KOPT-K1 (cell line): ENCODE data around the gene PGRMC2.

Source experiments
- H3K27ac ChIP-seq: fragments of 200-600 bp; sonication (generic); 2 replicates; pipeline ENCODE4 v1.5.1; 2016; ENCODE audit warnings: antibody characterized with exemption, mild to moderate bottlenecking, low read depth, low read length; ENCODE audit not compliant: poor library complexity, severe bottlenecking
- H3K36me3 ChIP-seq: fragments of 200-600 bp; sonication (generic); 2 replicates; pipeline ENCODE4 v1.5.1; 2017; ENCODE audit warnings: antibody characterized with exemption, mild to moderate bottlenecking, low read length, moderate library complexity; ENCODE audit not compliant: insufficient read depth
- H3K9me3 ChIP-seq: fragments of 200-600 bp; sonication (generic); 2 replicates; pipeline ENCODE4 v1.5.1; 2017; ENCODE audit warnings: antibody characterized with exemption, low read length, mild to moderate bottlenecking; ENCODE audit not compliant: insufficient read depth, poor library complexity, severe bottlenecking

Gene PGRMC2

GRCh38 chr4:128308986-128309385 lies 21.4 kb upstream of the PGRMC2 start:
- Histone ChIP-seq H3K36me3 (no peaks in the 10 kb centered on the region), H3K27ac (no peak overlapping the region), H3K9me3 (no peaks in the 10 kb centered on the region)

GRCh38 chr4:128307123-128307571 lies 19.5 kb upstream of the PGRMC2 start:
- H3K9me3 ChIP-seq = no peaks in the 10 kb centered on the region
- H3K36me3 ChIP-seq = no peaks in the 10 kb centered on the region
- no peak overlapping the region for H3K27ac ChIP-seq

GRCh38 chr4:128305942-128306341 lies 18.3 kb upstream of the PGRMC2 start:
- H3K27ac ChIP-seq = no peak overlapping the region
- no peaks in the 10 kb centered on the region for H3K9me3 ChIP-seq
- no peaks in the 10 kb centered on the region for H3K36me3 ChIP-seq

GRCh38 chr4:128303986-128304385 lies 16.4 kb upstream of the PGRMC2 start:
- Histone ChIP-seq H3K9me3 (no peaks in the 10 kb centered on the region), H3K36me3 (no peaks in the 10 kb centered on the region), H3K27ac (no peak overlapping the region)

- Histone ChIP-seq H3K36me3 (no peaks in the 10 kb centered on the region), H3K9me3 (no peaks in the 10 kb centered on the region), H3K27ac (no peak overlapping the region)
These were observed 15.8 kb upstream of the PGRMC2 start for GRCh38 chr4:128303405-128303785.

- no peaks in the 10 kb centered on the region for H3K9me3 ChIP-seq
- no peaks in the 10 kb centered on the region for H3K36me3 ChIP-seq
- H3K27ac ChIP-seq = no peak overlapping the region
These were observed 14.4 kb upstream of the PGRMC2 start for GRCh38 chr4:128301979-128302378.

- no peaks in the 10 kb centered on the region for H3K9me3 ChIP-seq
- H3K36me3 ChIP-seq = no peaks in the 10 kb centered on the region
- no peak overlapping the region for H3K27ac ChIP-seq
These were observed 12.2 kb upstream of the PGRMC2 start for GRCh38 chr4:128299848-128300247.

GRCh38 chr4:128298852-128299251 lies 11.2 kb upstream of the PGRMC2 start:
- Histone ChIP-seq H3K9me3 (no peaks in the 10 kb centered on the region), H3K27ac (no peak overlapping the region), H3K36me3 (no peaks in the 10 kb centered on the region)

- H3K27ac ChIP-seq = no peak overlapping the region
- H3K9me3 ChIP-seq = no peaks in the 10 kb centered on the region
- no peaks in the 10 kb centered on the region for H3K36me3 ChIP-seq
These were observed 10.6 kb upstream of the PGRMC2 start for GRCh38 chr4:128298146-128298758.

GRCh38 chr4:128295255-128295654 lies 7.6 kb upstream of the PGRMC2 start:
- Histone ChIP-seq H3K36me3 (no peaks in the 10 kb centered on the region), H3K27ac (no peak overlapping the region), H3K9me3 (no peaks in the 10 kb centered on the region)

- H3K9me3 ChIP-seq = no peaks in the 10 kb centered on the region
- H3K36me3 ChIP-seq = no peaks in the 10 kb centered on the region
- no peak overlapping the region for H3K27ac ChIP-seq
These were observed 6.9 kb upstream of the PGRMC2 start for GRCh38 chr4:128294464-128294863.

GRCh38 chr4:128292349-128292748 lies 4.7 kb upstream of the PGRMC2 start:
- H3K9me3 ChIP-seq = no peaks in the 10 kb centered on the region
- H3K27ac ChIP-seq = no peak overlapping the region
- no peaks in the 10 kb centered on the region for H3K36me3 ChIP-seq

- Histone ChIP-seq H3K27ac (no peak overlapping the region), H3K9me3 (no peaks in the 10 kb centered on the region), H3K36me3 (no peaks in the 10 kb centered on the region)
These were observed 3.5 kb upstream of the PGRMC2 start for GRCh38 chr4:128291096-128291495.

- peaks cover 2% of the 10 kb centered on the region; the same call in 1 of the 2 replicates for H3K36me3 ChIP-seq
- no peak overlapping the region for H3K27ac ChIP-seq
- H3K9me3 ChIP-seq = no peaks in the 10 kb centered on the region
These were observed 2.9 kb upstream of the PGRMC2 start for GRCh38 chr4:128290526-128290925.

GRCh38 chr4:128289523-128290158 lies 2.0 kb upstream of the PGRMC2 start:
- Histone ChIP-seq H3K9me3 (no peaks in the 10 kb centered on the region), H3K27ac (no peak overlapping the region), H3K36me3 (peaks cover 5% of the 10 kb centered on the region; the same call in 1 of the 2 replicates)

- no peaks in the 10 kb centered on the region for H3K9me3 ChIP-seq
- peak overlapping the region; percentile 89 for H3K27ac ChIP-seq
- H3K36me3 ChIP-seq = peaks cover 14% of the 10 kb centered on the region
These were observed 1.1 kb upstream of the PGRMC2 start for GRCh38 chr4:128288689-128289106.
